Measurements from ENCODE around the gene KRTAP3-2.

Gene KRTAP3-2

DNA sequence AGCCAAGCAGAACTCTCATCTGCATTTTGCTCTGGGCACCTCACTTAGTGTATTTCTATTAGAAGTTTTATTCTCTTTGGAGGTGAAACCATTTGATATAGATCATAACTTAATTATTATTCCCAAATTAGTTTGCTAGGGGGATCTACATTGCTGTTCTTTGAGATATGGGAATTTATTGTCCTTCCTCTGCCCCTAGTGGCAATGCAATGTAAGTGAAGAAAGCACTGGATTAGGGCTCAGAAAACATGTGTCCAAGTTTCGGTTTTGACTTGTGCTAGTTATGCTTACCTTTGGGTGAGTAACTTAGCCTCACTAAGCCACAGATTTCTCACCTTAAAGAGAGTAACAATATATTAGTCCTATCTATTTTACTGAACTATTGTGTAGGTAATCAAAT is 35.9 kb downstream of the KRTAP3-2 start:
- TF ChIP-seq CREB1 (IDR thresholded peaks at IDR 0.05; ENCODE audit: low read depth) = no peak
- TF ChIP-seq RAD21 (IDR thresholded peaks at IDR 0.05; ENCODE audit: low read depth) = peak; percentile 51; the same call in 1 of the 2 replicates

DNA sequence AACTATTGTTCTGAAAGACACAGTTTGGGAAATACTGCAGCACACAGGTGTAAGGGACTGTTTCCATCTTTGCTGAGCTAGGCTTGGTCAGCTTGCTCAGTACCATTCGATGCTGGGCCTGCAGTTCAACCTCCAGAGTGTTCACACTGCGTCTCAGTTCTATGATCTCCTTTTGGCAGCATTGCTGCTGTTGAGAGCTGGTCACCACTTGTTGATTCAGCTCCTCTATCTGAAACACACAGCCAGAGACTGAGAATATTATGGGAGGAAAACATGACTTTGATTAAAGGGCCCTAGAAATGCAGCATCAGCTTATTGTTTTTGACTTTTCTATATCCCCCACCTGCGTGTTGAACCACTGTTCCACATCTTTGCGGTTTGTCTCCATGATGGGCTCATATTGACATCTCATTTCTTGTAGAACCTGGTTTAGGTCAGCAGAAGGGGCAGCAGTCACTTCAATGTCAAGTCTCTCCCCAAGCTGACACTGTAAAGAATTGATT is 37.6 kb downstream of the KRTAP3-2 start:
- TF ChIP-seq, protein P1, sequence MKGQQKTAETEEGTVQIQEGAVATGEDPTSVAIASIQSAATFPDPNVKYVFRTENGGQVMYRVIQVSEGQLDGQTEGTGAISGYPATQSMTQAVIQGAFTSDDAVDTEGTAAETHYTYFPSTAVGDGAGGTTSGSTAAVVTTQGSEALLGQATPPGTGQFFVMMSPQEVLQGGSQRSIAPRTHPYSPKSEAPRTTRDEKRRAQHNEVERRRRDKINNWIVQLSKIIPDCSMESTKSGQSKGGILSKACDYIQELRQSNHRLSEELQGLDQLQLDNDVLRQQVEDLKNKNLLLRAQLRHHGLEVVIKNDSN (IDR thresholded peaks at IDR 0.05) = no peak
- TF ChIP-seq RAD21 (IDR thresholded peaks at IDR 0.05; ENCODE audit: low read depth) (no peak), YY1 (IDR thresholded peaks at IDR 0.05; ENCODE audit: low read depth) (no peak), EP300 (IDR thresholded peaks at IDR 0.05; ENCODE audit: borderline replicate concordance) (no peak), NFIC (IDR thresholded peaks at IDR 0.05) (no peak), TCF12 (IDR thresholded peaks at IDR 0.05; ENCODE audit: low read depth) (no peak), CREB1 (IDR thresholded peaks at IDR 0.05; ENCODE audit: low read depth) (no peak), TAF1 (IDR thresholded peaks at IDR 0.05; ENCODE audit: low read depth) (no peak), ZBTB7A (IDR thresholded peaks at IDR 0.05; ENCODE audit: low read depth) (no peak), CEBPB (IDR thresholded peaks at IDR 0.05) (no peak), TEAD4 (IDR thresholded peaks at IDR 0.05) (no peak), EGR1 (IDR thresholded peaks at IDR 0.05) (no peak)
- TF ChIP-seq, protein P2, sequence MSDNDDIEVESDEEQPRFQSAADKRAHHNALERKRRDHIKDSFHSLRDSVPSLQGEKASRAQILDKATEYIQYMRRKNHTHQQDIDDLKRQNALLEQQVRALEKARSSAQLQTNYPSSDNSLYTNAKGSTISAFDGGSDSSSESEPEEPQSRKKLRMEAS (IDR thresholded peaks at IDR 0.05) = no peak

DNA sequence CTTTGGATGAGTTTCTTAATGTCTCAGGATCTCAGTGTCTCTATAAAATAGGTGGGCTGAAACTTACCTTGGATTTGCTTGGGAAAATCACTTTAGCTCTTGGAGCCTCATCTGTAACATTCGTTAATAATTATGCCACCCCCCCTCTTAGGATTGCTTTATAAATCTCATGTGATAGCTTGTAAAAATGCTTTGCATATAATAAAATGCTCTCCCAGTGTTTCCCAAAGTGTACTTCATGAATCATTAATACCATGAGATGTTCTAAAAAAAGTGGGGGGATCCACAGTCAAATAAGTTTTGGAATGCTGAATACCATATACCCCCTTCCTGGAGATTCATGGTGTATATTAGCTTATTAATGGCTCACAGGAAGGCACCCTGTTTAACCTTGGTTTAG is 38.1 kb downstream of the KRTAP3-2 start:
- TF ChIP-seq TEAD4 (IDR thresholded peaks at IDR 0.05) (no peak), CREB1 (IDR thresholded peaks at IDR 0.05; ENCODE audit: low read depth) (no peak), ZBTB7A (IDR thresholded peaks at IDR 0.05; ENCODE audit: low read depth) (no peak), TAF1 (IDR thresholded peaks at IDR 0.05; ENCODE audit: low read depth) (no peak), FOXM1 (IDR thresholded peaks at IDR 0.05; ENCODE audit: borderline replicate concordance, low read depth) (no peak), EP300 (IDR thresholded peaks at IDR 0.05; ENCODE audit: borderline replicate concordance) (no peak), REST (IDR thresholded peaks at IDR 0.05; ENCODE audit: low read depth) (no peak), RAD21 (IDR thresholded peaks at IDR 0.05; ENCODE audit: low read depth) (no peak), EGR1 (IDR thresholded peaks at IDR 0.05) (no peak), NFIC (IDR thresholded peaks at IDR 0.05) (no peak), YY1 (IDR thresholded peaks at IDR 0.05; ENCODE audit: low read depth) (no peak), TCF12 (IDR thresholded peaks at IDR 0.05; ENCODE audit: low read depth) (no peak)
- TF ChIP-seq, protein P2 (IDR thresholded peaks at IDR 0.05) = no peak

DNA sequence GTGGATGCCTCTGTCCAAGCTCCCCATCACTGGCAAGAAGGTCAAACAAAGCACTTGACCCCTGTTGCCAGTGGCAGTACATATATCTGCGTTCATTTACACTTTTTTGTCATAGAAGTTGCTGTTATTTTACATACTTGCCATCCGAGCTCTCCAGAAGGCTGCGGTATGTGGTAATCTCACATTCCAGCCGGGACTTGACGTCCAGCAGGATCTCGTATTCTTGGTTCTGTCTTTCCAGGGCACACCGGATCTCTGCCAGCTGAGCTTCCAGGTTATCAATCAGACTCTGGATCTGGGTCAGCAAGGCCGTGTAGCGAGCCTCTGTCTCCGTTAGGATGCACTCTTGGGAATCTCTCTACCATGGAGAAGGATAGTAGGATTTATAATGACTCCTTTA is 39.6 kb downstream of the KRTAP3-2 start:
- TF ChIP-seq CREB1 (IDR thresholded peaks at IDR 0.05; ENCODE audit: low read depth) = no peak
- no peak for TF ChIP-seq RAD21 (IDR thresholded peaks at IDR 0.05; ENCODE audit: low read depth)
- no peak for TF ChIP-seq NFIC (IDR thresholded peaks at IDR 0.05)
- no peak for TF ChIP-seq TAF1 (IDR thresholded peaks at IDR 0.05; ENCODE audit: low read depth)
- no peak for TF ChIP-seq CEBPB (IDR thresholded peaks at IDR 0.05)
- no peak for TF ChIP-seq YY1 (IDR thresholded peaks at IDR 0.05; ENCODE audit: low read depth)

GRCh38 chr17:40958086-40958953 is 41.4 kb downstream of the KRTAP3-2 start:
- TF ChIP-seq TEAD4 (IDR thresholded peaks at IDR 0.05) = peak; percentile 83
- no peak for TF ChIP-seq ZBTB7A (IDR thresholded peaks at IDR 0.05; ENCODE audit: low read depth)
- peak; percentile 61; the same call in 1 of the 2 replicates for TF ChIP-seq EP300 (IDR thresholded peaks at IDR 0.05; ENCODE audit: borderline replicate concordance)
- TF ChIP-seq NFIC (IDR thresholded peaks at IDR 0.05) = peak; percentile 55

DNA sequence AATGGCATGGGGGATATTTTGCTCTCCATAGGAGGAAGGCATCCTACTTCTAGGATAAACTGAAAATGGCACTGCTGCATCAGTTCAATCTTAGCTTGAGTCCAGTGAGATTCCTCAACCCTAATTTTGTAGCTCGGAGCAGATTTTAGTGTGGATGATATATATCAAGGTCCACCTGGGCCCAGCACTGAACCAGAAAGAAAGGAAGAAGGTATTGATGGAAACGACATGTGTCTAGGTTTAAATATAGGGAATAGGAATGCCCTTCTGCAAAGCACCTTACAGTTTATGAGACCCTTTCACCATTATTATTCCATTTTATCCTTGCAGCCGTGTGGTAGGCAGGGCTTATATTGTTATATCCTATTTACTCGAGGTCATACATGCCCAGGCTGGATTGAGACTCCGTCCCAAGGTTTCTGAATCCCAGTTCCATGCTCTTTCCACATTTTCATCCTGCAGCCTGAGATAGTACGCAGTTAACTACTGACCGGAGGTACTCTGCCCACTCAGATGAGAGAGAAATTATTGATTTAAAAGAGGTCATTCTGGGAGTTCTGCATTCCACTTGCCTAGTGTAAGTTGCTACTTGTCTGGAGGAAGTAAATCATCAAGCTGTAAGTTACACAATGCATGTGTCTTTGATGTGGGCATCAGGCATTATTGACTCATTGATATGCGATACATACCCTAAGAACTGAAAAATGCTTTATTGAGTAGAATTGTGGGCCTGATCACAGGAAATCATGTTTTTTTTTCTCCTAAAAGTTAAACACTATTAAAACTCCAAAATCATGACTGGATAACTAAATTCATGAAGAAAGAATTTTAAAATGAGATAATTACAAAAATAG is 43.1 kb downstream of the KRTAP3-2 start:
- TF ChIP-seq FOXM1 (IDR thresholded peaks at IDR 0.05; ENCODE audit: borderline replicate concordance, low read depth) (peak; percentile 86), EP300 (IDR thresholded peaks at IDR 0.05; ENCODE audit: borderline replicate concordance) (peak; percentile 94), CEBPB (IDR thresholded peaks at IDR 0.05) (peak; percentile 94), NFIC (IDR thresholded peaks at IDR 0.05) (peak; percentile 62), YY1 (IDR thresholded peaks at IDR 0.05; ENCODE audit: low read depth) (no peak), ZBTB7A (IDR thresholded peaks at IDR 0.05; ENCODE audit: low read depth) (no peak), TAF1 (IDR thresholded peaks at IDR 0.05; ENCODE audit: low read depth) (no peak), CREB1 (IDR thresholded peaks at IDR 0.05; ENCODE audit: low read depth) (no peak), REST (IDR thresholded peaks at IDR 0.05; ENCODE audit: low read depth) (no peak), TEAD4 (IDR thresholded peaks at IDR 0.05) (peak; percentile 91), RAD21 (IDR thresholded peaks at IDR 0.05; ENCODE audit: low read depth) (no peak), TCF12 (IDR thresholded peaks at IDR 0.05; ENCODE audit: low read depth) (peak; percentile 90), EGR1 (IDR thresholded peaks at IDR 0.05) (0 out of 2 replicates have a peak, but pooled peaks have one; percentile 25)
- TF ChIP-seq, protein P1 (IDR thresholded peaks at IDR 0.05) = no peak
- TF ChIP-seq, protein P2 (IDR thresholded peaks at IDR 0.05) = peak; percentile 17; the same call in 1 of the 2 replicates
